KOPT-K1 (cell line): ENCODE data around the gene ADRA2B.

Source experiments
- H3K27ac ChIP-seq: fragments of 200-600 bp; sonication (generic); 2 replicates; pipeline ENCODE4 v1.5.1; 2016; ENCODE audit warnings: antibody characterized with exemption, mild to moderate bottlenecking, low read depth, low read length; ENCODE audit not compliant: poor library complexity, severe bottlenecking
- H3K36me3 ChIP-seq: fragments of 200-600 bp; sonication (generic); 2 replicates; pipeline ENCODE4 v1.5.1; 2017; ENCODE audit warnings: antibody characterized with exemption, mild to moderate bottlenecking, low read length, moderate library complexity; ENCODE audit not compliant: insufficient read depth
- H3K9me3 ChIP-seq: fragments of 200-600 bp; sonication (generic); 2 replicates; pipeline ENCODE4 v1.5.1; 2017; ENCODE audit warnings: antibody characterized with exemption, low read length, mild to moderate bottlenecking; ENCODE audit not compliant: insufficient read depth, poor library complexity, severe bottlenecking

The ADRA2B gene

GRCh38 chr2:96108541-96109360 lies 7.6 kb downstream of the ADRA2B start:
- H3K36me3 ChIP-seq: no peaks in the 10 kb centered on the region
- peaks cover 18% of the 10 kb centered on the region for H3K9me3 ChIP-seq
- no peak overlapping the region for H3K27ac ChIP-seq

GRCh38 chr2:96108151-96108540 lies 8.2 kb downstream of the ADRA2B start:
- Histone ChIP-seq H3K36me3 (no peaks in the 10 kb centered on the region), H3K27ac (no peak overlapping the region)

GRCh38 chr2:96107708-96108065 lies 8.7 kb downstream of the ADRA2B start:
- Histone ChIP-seq H3K27ac (no peak overlapping the region), H3K9me3 (peaks cover 18% of the 10 kb centered on the region), H3K36me3 (no peaks in the 10 kb centered on the region)

More at GRCh38 chr2:96108151-96108540, 8.2 kb downstream of the ADRA2B start:
- H3K9me3 ChIP-seq: peaks cover 18% of the 10 kb centered on the region

GRCh38 chr2:96106991-96107707 lies 9.2 kb downstream of the ADRA2B start:
- no peak overlapping the region for H3K27ac ChIP-seq
- peaks cover 18% of the 10 kb centered on the region for H3K9me3 ChIP-seq
- no peaks in the 10 kb centered on the region for H3K36me3 ChIP-seq

- Histone ChIP-seq H3K27ac (no peak overlapping the region), H3K36me3 (no peaks in the 10 kb centered on the region), H3K9me3 (peaks cover 18% of the 10 kb centered on the region)
Measured at GRCh38 chr2:96105994-96106715, 10.2 kb downstream of the ADRA2B start.

GRCh38 chr2:96105152-96105915 lies 11.0 kb downstream of the ADRA2B start:
- no peak overlapping the region for H3K27ac ChIP-seq
- H3K36me3 ChIP-seq: no peaks in the 10 kb centered on the region
- peaks cover 18% of the 10 kb centered on the region for H3K9me3 ChIP-seq

GRCh38 chr2:96104487-96104861 lies 11.9 kb downstream of the ADRA2B start:
- Histone ChIP-seq H3K36me3 (no peaks in the 10 kb centered on the region), H3K9me3 (peaks cover 18% of the 10 kb centered on the region), H3K27ac (no peak overlapping the region)

- Histone ChIP-seq H3K36me3 (no peaks in the 10 kb centered on the region), H3K27ac (no peak overlapping the region), H3K9me3 (peaks cover 18% of the 10 kb centered on the region)
Measured at GRCh38 chr2:96103761-96104486, 12.4 kb downstream of the ADRA2B start.

GRCh38 chr2:96103187-96103601 lies 13.2 kb downstream of the ADRA2B start:
- Histone ChIP-seq H3K36me3 (no peaks in the 10 kb centered on the region), H3K9me3 (peaks cover 18% of the 10 kb centered on the region)

GRCh38 chr2:96102596-96103186 lies 13.7 kb downstream of the ADRA2B start:
- Histone ChIP-seq H3K9me3 (peaks cover 18% of the 10 kb centered on the region), H3K36me3 (no peaks in the 10 kb centered on the region), H3K27ac (no peak overlapping the region)

More at GRCh38 chr2:96103187-96103601, 13.2 kb downstream of the ADRA2B start:
- H3K27ac ChIP-seq: no peak overlapping the region

GRCh38 chr2:96100893-96101304 lies 15.5 kb downstream of the ADRA2B start:
- H3K36me3 ChIP-seq: no peaks in the 10 kb centered on the region
- peaks cover 17% of the 10 kb centered on the region for H3K9me3 ChIP-seq

GRCh38 chr2:96099861-96100798 lies 16.2 kb downstream of the ADRA2B start:
- Histone ChIP-seq H3K9me3 (peaks cover 10% of the 10 kb centered on the region), H3K36me3 (no peaks in the 10 kb centered on the region), H3K27ac (no peak overlapping the region)

More at GRCh38 chr2:96100893-96101304, 15.5 kb downstream of the ADRA2B start:
- no peak overlapping the region for H3K27ac ChIP-seq
